AG10803 (cell line): ENCODE results near the gene LRWD1.
"Not testable (repeated sequence)": the region's sequence is repeated elsewhere in the genome, so short reads cannot be mapped to it uniquely, and the experiment has no call there.

ENCODE experiments used
- DNase-seq: peaks from one replicate; pipeline ENCODE4 v3.0.0; 2010; ENCODE audit warnings: low read depth
- H3K4me3 ChIP-seq: 2 replicates; pipeline ENCODE4 v1.5.1; 2011; ENCODE audit warnings: mild to moderate bottlenecking, low read length, control low read depth

LRWD1 gene

DNA sequence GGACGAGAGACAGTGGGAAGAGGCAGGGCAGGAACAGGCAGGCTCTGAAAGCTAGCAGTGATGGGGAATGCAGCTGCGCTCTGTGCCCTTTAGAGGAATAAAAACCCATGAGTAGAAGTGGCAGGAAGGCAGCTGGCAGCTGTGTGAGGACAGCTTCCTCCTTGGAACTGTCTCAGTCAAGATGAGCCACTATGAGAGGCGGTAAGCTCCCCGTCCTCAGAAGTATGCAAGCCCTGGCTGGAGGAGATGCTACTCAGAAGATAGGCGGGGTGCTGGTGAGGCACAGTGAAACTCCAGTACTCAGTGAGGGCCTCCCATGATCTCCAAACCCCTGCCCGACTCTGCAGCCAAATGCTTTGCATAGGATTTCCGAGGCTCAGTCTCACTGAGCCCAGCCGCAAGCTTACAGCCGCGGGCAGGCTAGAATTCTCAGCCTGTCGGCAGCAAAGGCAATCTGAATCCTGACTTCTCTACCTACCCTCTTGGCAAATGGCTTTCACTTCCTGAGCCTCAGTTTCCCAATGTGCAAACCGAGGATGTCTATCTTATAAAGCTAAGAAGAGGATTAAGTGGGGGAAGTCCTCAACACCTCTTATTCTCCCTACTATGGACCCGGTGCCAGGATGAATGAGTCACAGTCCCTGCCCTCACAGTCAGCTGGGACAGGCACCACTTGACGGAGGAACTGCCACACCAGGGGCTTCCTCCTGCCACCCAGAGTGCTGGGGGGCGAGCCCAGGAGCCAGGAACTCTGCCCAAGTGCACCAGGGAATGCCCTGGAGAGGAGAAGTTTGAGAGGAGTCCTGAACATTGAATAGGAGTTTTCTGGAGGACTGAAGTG lies 50.3 kb downstream of the LRWD1 start:
- H3K4me3 ChIP-seq, DNase-seq: not testable (repeated sequence)

GRCh38 chr7:102515889-102516288 lies 51.1 kb downstream of the LRWD1 start:
- H3K4me3 ChIP-seq = not testable (repeated sequence)

GRCh38 chr7:102516951-102517350 lies 52.2 kb downstream of the LRWD1 start:
- not testable (repeated sequence) for H3K4me3 ChIP-seq, DNase-seq

More at GRCh38 chr7:102515889-102516288, 51.1 kb downstream of the LRWD1 start:
- DNase-seq = not testable (repeated sequence)

DNA sequence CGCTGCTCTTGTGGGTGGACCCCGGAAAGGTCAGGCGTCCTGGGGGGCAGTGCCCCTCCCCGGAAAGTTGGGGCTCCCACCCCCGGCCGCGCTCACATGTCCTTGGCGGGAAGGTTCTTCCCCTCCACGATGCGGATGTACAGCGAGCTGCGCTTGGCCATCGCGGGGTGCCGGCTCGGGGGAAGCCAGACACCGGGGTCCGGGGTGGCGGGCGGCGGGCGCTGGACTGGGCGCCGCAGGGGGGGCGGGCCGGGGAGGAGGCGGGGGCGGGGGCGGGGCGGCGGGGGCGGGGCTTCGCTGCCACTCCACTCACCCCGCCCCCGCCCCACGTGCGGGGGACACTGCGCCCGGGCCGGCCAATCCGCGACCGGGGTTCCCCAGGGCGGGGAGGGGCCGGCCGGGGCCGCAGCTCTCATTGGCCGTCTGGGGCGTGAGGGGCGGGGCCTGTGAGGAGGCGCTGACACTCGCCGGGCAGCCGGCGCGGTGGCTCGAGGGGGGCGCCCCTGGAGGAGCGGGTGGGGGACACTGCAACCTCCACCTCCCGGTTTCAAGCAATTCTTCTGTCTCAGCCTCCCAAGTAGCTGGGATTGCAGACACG lies 52.9 kb downstream of the LRWD1 start, which contains the start of gene RASA4B:
Gene RASA4B (minus strand): TSS at position 228 of the 598 bp plus-strand sequence. CDS start 67 bp downstream, at position 161.
- peak within 1 kb of the TSS; percentile 46 for H3K4me3 ChIP-seq
- DNase-seq = not testable (repeated sequence)

DNA sequence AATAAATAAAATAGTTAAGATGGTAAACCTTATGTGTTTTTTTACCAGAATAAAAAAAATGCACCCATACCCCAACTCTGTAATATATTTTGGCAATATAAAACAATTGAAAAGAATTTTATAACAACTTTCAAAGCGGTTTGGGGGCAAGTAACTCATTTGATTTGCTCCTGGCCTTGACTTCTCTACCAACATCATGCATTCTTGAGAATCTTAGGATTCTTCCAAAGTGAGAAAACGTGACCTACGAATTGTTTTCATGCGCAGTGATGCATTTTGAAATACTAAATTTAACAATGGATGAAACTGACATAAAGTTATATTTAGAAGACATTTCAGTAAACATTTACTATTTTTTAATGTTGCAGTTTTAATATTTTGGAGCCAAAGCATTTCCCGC lies 56.0 kb downstream of the LRWD1 start:
- not testable (repeated sequence) for DNase-seq, H3K4me3 ChIP-seq
